DOHH2 (cell line): ENCODE measurements around the gene CCDC88B.

Experiments
- EZH2phosphoT487 ChIP-seq: fragments of 200-600 bp; sonication (generic); IDR thresholded peaks from 2 replicates; pipeline ENCODE4 v1.6.1; 2017; ENCODE audit warnings: borderline replicate concordance, mild to moderate bottlenecking, antibody characterized with exemption, low read length, moderate library complexity, mixed read lengths
- TF ChIP-seq, protein P1 (sequence below): fragments of 200-600 bp; sonication (generic); IDR thresholded peaks from one replicate; pipeline ENCODE4 v1.5.1; 2014; ENCODE audit warnings: antibody characterized with exemption, mild to moderate bottlenecking, low read depth, low read length; ENCODE audit not compliant: poor library complexity, severe bottlenecking

DNA sequence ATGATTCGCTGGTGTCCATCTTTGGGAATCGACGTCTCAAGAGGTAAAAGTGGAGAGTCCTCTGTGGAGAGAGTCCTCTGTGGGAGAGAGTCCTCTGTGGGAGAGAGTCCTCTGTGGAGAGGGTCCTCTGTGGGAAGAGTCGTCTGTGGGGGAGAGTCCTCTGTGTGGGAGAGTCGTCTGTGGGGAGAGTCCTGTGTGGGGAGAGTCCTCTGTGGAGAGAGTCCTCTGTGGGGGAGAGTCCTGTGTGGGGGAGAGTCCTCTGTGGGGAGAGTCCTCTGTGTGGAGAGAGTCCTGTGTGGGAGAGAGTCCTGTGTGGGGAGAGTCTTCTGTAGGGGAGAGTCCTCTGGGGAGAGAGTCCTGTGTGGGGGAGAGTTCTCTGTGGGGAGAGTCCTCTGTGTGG, 19.0 kb upstream of the CCDC88B start:
- TF ChIP-seq, protein P1, sequence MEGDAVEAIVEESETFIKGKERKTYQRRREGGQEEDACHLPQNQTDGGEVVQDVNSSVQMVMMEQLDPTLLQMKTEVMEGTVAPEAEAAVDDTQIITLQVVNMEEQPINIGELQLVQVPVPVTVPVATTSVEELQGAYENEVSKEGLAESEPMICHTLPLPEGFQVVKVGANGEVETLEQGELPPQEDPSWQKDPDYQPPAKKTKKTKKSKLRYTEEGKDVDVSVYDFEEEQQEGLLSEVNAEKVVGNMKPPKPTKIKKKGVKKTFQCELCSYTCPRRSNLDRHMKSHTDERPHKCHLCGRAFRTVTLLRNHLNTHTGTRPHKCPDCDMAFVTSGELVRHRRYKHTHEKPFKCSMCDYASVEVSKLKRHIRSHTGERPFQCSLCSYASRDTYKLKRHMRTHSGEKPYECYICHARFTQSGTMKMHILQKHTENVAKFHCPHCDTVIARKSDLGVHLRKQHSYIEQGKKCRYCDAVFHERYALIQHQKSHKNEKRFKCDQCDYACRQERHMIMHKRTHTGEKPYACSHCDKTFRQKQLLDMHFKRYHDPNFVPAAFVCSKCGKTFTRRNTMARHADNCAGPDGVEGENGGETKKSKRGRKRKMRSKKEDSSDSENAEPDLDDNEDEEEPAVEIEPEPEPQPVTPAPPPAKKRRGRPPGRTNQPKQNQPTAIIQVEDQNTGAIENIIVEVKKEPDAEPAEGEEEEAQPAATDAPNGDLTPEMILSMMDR, result no peak
- no peak for TF ChIP-seq EZH2phosphoT487
